Prostate gland (tissue), 2 donors: ENCODE measurements around the gene RUFY4.

Experiments
- CTCF ChIP-seq, 4 experiments: fragments of 200-600 bp in 2 of 4; fragments of 450-650 bp in 2 of 4; sonication (generic) in 2 of 4; IDR thresholded peaks; 1 replicate in 3 of 4; 2 replicates in 1 of 4; pipeline ENCODE4 v1.5.1; 2016 to 2019; ENCODE audit warnings: antibody characterized with exemption in 4 of 4, mild to moderate bottlenecking in 2 of 4, moderate library complexity in 2 of 4
- POLR2AphosphoS5 ChIP-seq: sonication (generic); formaldehyde crosslinking; IDR thresholded peaks from one replicate; pipeline ENCODE4 v1.6.1; 2017; ENCODE audit warnings: antibody characterized with exemption

- TF ChIP-seq CTCF (IDR thresholded peaks at IDR 0.05) = no peak
- TF ChIP-seq POLR2AphosphoS5 = no peak
Measured at GRCh38 chr2:218137514-218137913, 68.5 kb downstream of the RUFY4 start.
